Measurements from ENCODE around the gene PTPRD. TPM values are rescaled to one million over a fixed set of nuclear protein-coding genes. Genes with fewer than 3 reads are reported as not detected.

Gene PTPRD
- polyA plus RNA-seq, 4 donors, result 2.1 to 5.6 (median 3.9) TPM

DNA sequence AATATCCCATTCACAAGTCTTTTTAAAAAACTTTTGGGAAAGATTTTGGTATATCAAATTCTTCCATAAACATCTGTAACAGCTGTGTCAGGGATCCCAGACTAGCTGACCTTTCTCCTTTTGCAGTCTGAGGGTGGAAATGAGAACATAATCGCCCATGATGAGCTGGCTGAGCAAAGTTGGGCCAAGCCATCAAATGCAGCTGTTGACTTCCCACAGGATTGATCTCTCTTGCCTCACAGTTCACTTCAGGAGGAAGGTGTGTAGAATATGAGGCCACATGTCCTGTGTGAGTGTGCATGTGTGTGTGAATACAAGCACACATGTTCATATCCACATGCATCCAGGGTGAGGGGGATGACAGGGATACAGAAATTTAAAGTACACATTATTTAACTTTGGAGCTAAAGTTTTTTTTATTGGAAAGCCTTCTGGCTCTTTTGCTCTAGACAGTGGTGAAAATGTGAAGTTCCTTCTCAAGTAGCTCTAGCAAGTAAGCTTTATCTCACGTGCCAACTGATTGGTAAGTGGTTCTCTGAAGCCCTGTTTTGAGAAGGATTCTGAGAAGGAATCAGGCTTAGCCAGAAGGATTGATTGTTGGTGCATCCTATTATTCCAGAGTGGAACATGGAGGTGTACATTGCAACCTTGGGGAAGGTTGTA is 2344.5 kb downstream of the PTPRD start:
- WGBS, 3 donors, result 62 to 71% (median 67%) methylated on average over 2 of the region's 2 CpGs
- no peak for DNase-seq
- H3K36me3 ChIP-seq (ENCODE audit: control insufficient read depth in 3 of 3, insufficient read depth in 2 of 3, low read depth in 1 of 3, low read length in 3 of 3), result no peaks in the 10 kb centered on the region

DNA sequence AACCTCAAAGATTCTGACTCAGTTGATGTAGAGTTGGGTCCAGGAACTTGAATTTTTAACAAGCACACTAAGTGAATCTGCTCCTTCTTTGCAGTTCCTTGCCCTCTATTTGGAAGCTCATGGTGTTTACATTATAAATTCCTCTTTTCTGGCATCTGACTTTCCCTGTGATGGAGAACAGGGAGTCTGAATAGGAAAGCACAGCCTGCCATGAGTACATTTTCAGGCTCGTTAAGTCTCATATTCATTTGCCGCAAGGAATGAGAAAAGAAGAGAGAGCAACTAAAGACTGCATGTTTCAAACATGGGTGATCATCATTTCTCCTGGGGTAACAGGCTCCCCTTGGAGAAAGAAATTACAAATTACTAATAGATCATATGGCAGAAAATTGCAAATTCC is 2345.2 kb downstream of the PTPRD start:
- H3K4me3 ChIP-seq (ENCODE audit: low read depth in 1 of 3, low read length in 3 of 3), result no peak overlapping the region
- FAIRE-seq, result no peak
- DNase-seq, result no peak
- no peaks in the 10 kb centered on the region for H3K36me3 ChIP-seq (ENCODE audit: control insufficient read depth in 3 of 3, insufficient read depth in 2 of 3, low read depth in 1 of 3, low read length in 3 of 3)
- peaks cover 0 to 7% (median 0%) of the 10 kb centered on the region in 3 donors for H3K4me1 ChIP-seq (ENCODE audit: control insufficient read depth in 3 of 3, insufficient read depth in 2 of 3, low read depth in 1 of 3, low read length in 2 of 3)
- no peaks in the 10 kb centered on the region for H3K27me3 ChIP-seq (ENCODE audit: control insufficient read depth in 3 of 3, insufficient read depth in 3 of 3, low read length in 3 of 3)
- 60 to 91% (median 79%) methylated on average over 2 of the region's 2 CpGs for WGBS, 3 donors
- no peak overlapping the region for H3K27ac ChIP-seq (ENCODE audit: low read depth in 1 of 3, low read length in 2 of 3)
- H3K9me3 ChIP-seq (ENCODE audit: control insufficient read depth in 2 of 2, insufficient read depth in 1 of 2, low read depth in 1 of 2, low read length in 1 of 2), result no peaks in the 10 kb centered on the region

More for the DNA sequence above, 2344.5 kb downstream of the PTPRD start:
- no peak overlapping the region for H3K27ac ChIP-seq (ENCODE audit: low read depth in 1 of 3, low read length in 2 of 3)
- H3K27me3 ChIP-seq (ENCODE audit: control insufficient read depth in 3 of 3, insufficient read depth in 3 of 3, low read length in 3 of 3), result no peaks in the 10 kb centered on the region
- FAIRE-seq, result no peak
- H3K4me1 ChIP-seq (ENCODE audit: control insufficient read depth in 3 of 3, insufficient read depth in 2 of 3, low read depth in 1 of 3, low read length in 2 of 3), result no peaks in the 10 kb centered on the region
- H3K9me3 ChIP-seq (ENCODE audit: control insufficient read depth in 2 of 2, insufficient read depth in 1 of 2, low read depth in 1 of 2, low read length in 1 of 2), result no peaks in the 10 kb centered on the region
- H3K4me3 ChIP-seq (ENCODE audit: low read depth in 1 of 3, low read length in 3 of 3), result no peak overlapping the region

DNA sequence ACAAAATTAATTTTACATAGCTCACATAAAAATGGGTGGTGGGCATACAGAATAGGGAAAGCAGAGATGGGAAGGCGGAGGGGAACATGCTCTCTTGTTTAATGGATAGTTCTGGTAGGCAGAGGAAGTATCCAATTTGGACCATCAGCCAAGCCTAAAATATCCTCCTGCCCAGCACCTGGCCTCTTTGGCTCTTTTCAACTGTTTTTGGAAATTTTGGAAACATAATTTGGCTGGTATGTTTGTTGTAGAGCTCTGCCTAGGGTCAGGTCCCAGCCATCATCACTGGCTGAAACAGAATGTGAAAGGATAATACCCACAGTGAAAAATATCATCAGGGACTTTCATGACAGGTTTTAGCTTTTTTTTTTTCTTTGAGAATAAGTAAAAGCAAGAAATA is 2345.9 kb downstream of the PTPRD start:
- Histone ChIP-seq H3K27me3 (ENCODE audit: control insufficient read depth in 3 of 3, insufficient read depth in 3 of 3, low read length in 3 of 3) (no peaks in the 10 kb centered on the region), H3K4me3 (ENCODE audit: low read depth in 1 of 3, low read length in 3 of 3) (no peak overlapping the region), H3K36me3 (ENCODE audit: control insufficient read depth in 3 of 3, insufficient read depth in 2 of 3, low read depth in 1 of 3, low read length in 3 of 3) (no peaks in the 10 kb centered on the region), H3K27ac (ENCODE audit: low read depth in 1 of 3, low read length in 2 of 3) (no peak overlapping the region), H3K4me1 (ENCODE audit: control insufficient read depth in 3 of 3, insufficient read depth in 2 of 3, low read depth in 1 of 3, low read length in 2 of 3) (peaks cover 0 to 8% (median 0%) of the 10 kb centered on the region in 3 donors), H3K9me3 (ENCODE audit: control insufficient read depth in 2 of 2, insufficient read depth in 1 of 2, low read depth in 1 of 2, low read length in 1 of 2) (no peaks in the 10 kb centered on the region)
- no peak for DNase-seq
- WGBS, 3 donors, result 49 to 87% (median 81%) methylated on average over 1 of the region's 1 CpG
- no peak for FAIRE-seq

DNA sequence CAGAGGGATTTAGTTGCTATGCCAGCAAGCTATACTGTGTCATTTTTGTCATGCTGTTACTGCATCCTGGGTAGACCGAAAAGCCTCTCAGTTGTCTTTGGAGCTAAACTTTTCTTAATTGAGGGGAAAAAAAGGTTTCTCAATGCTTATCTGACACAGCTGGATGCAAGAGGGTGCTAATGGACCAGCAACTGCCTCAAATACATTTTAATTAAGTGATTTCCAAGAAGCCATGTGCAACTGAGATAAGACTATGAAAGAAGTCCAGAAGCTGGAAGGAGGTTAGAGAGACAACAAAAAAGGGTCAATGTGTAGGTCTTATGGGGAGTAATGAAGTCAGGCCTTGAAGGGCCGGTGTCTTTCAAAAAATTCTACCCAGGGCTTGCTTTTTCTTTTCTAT is 2347.5 kb downstream of the PTPRD start:
- FAIRE-seq, result no peak
- 90 to 94% (median 92%) methylated on average over 2 of the region's 2 CpGs for WGBS, 3 donors
- peaks cover 0 to 16% (median 0%) of the 10 kb centered on the region in 3 donors for H3K4me1 ChIP-seq (ENCODE audit: control insufficient read depth in 3 of 3, insufficient read depth in 2 of 3, low read depth in 1 of 3, low read length in 2 of 3)
- H3K9me3 ChIP-seq (ENCODE audit: control insufficient read depth in 2 of 2, insufficient read depth in 1 of 2, low read depth in 1 of 2, low read length in 1 of 2), result no peaks in the 10 kb centered on the region
- H3K27me3 ChIP-seq (ENCODE audit: control insufficient read depth in 3 of 3, insufficient read depth in 3 of 3, low read length in 3 of 3), result no peaks in the 10 kb centered on the region
- no peak overlapping the region for H3K4me3 ChIP-seq (ENCODE audit: low read depth in 1 of 3, low read length in 3 of 3)
- no peak overlapping the region for H3K27ac ChIP-seq (ENCODE audit: low read depth in 1 of 3, low read length in 2 of 3)
- no peaks in the 10 kb centered on the region for H3K36me3 ChIP-seq (ENCODE audit: control insufficient read depth in 3 of 3, insufficient read depth in 2 of 3, low read depth in 1 of 3, low read length in 3 of 3)
- no peak for DNase-seq
